K562 (cell line): ENCODE results near the gene SAMD11. TPM values are rescaled to one million over a fixed set of nuclear protein-coding genes. Genes with fewer than 3 reads are reported as not detected.

Experiments used
- CHD2 ChIP-seq: IDR thresholded peaks from 2 replicates; pipeline ENCODE4 v1.6.1; 2011; ENCODE audit warnings: low read depth, low read length
- CTCF ChIP-seq, 3 experiments: IDR thresholded peaks in 2 of 3; conservative IDR thresholded peaks in 1 of 3; 2 replicates each; pipeline ENCODE4 v1.5.1; 2011 to 2012; ENCODE audit warnings: low read length in 3 of 3, mild to moderate bottlenecking in 3 of 3, control low read depth in 2 of 3, improper control_type of control experiment in 1 of 3, inconsistent platforms in 1 of 3, low read depth in 1 of 3, mixed read lengths in 1 of 3, moderate library complexity in 1 of 3; ENCODE audit not compliant: insufficient read depth in 2 of 3
- FIP1L1 ChIP-seq: fragments of 200-400 bp; formaldehyde crosslinking; IDR thresholded peaks from 2 replicates; pipeline ENCODE4 v1.6.1; 2018; ENCODE audit warnings: mild to moderate bottlenecking, low read depth, low read length; ENCODE audit not compliant: poor library complexity, severe bottlenecking
- KDM5B ChIP-seq: fragments of 200-600 bp; sonication (generic); IDR thresholded peaks from 2 replicates; pipeline ENCODE4 v1.6.1; 2012; ENCODE audit warnings: low read depth, mild to moderate bottlenecking, moderate library complexity, low read length, control low read depth, inconsistent platforms; ENCODE audit not compliant: insufficient replicate concordance
- MCM2 ChIP-seq: fragments of 450-650 bp; IDR thresholded peaks from 2 replicates; pipeline ENCODE4 v1.6.1; 2017; ENCODE audit warnings: low read depth, mild to moderate bottlenecking
- MTA2 ChIP-seq: fragments of 450-650 bp; IDR thresholded peaks from 2 replicates; pipeline ENCODE4 v1.6.1; 2016; ENCODE audit warnings: low read depth
- SMARCA4 ChIP-seq: fragments of 450-650 bp; IDR thresholded peaks from 2 replicates; pipeline ENCODE4 v1.6.1; 2016
- SMARCE1 ChIP-seq: fragments of 450-650 bp; IDR thresholded peaks from 2 replicates; pipeline ENCODE4 v1.7.1; 2016; ENCODE audit warnings: mild to moderate bottlenecking
- ZBTB5 ChIP-seq: fragments of 450-650 bp; IDR thresholded peaks from 2 replicates; pipeline ENCODE4 v1.6.1; 2017; ENCODE audit warnings: antibody characterized with exemption
- ZC3H4 ChIP-seq: sonication (generic); formaldehyde crosslinking; IDR thresholded peaks from 2 replicates; pipeline ENCODE4 v1.9.0; 2021; ENCODE audit warnings: missing genetic modification reagents, borderline replicate concordance
- ZNF551 ChIP-seq: fragments of 250-450 bp; sonication (Bioruptor Pico); IDR thresholded peaks from 2 replicates; pipeline ENCODE4 v1.5.0; 2021; ENCODE audit warnings: mild to moderate bottlenecking, moderate library complexity
- ZZZ3 ChIP-seq: fragments of 450-650 bp; IDR thresholded peaks from 2 replicates; pipeline ENCODE4 v1.6.1; 2016; ENCODE audit warnings: antibody characterized with exemption, mild to moderate bottlenecking, moderate library complexity
- polyA plus RNA-seq, 8 experiments: library from polyadenylated mRNA; depleted of rRNA in 4 of 8; stranded (reverse) in 5 of 8; unstranded in 3 of 8; fragments of >200 nt; fragmentation: Nextera tagmentation in 2 of 8; fragmentation: Illumina TruSeq in 1 of 8; extraction: Ambion mirVana in 2 of 8; extraction: Trizol in 1 of 8; gene quantifications; 2 replicates each; pipeline versions ENCODE4 v1.2.1 to v1.2.3, GENCODE V29; 2011 to 2014; ENCODE audit warnings: inconsistent platforms in 1 of 8, missing spikeins in 1 of 8
- total RNA-seq, 7 experiments: library from RNA; depleted of rRNA in 6 of 7; stranded (reverse); fragments of >200 nt in 6 of 7; fragmentation: Illumina TruSeq in 2 of 7; extraction: Trizol in 2 of 7; gene quantifications; 2 replicates each; pipeline versions ENCODE4 v1.2.1 to v1.2.3, GENCODE V29; 2011 to 2021; ENCODE audit warnings: low replicate concordance in 1 of 7
- TF ChIP-seq, protein P1 (sequence below): fragments of 450-650 bp; IDR thresholded peaks from 2 replicates; pipeline ENCODE4 v1.7.0; 2016; ENCODE audit warnings: borderline replicate concordance
- TF ChIP-seq, protein P2 (sequence below), 2 experiments: IDR thresholded peaks; 2 replicates each; pipeline ENCODE4 v1.6.1; 2011; ENCODE audit warnings: borderline replicate concordance in 1 of 2, control low read depth in 1 of 2, low read depth in 1 of 2, low read length in 1 of 2, mild to moderate bottlenecking in 1 of 2, mixed read lengths in 1 of 2, moderate library complexity in 1 of 2; ENCODE audit not compliant: insufficient read depth in 1 of 2, insufficient read length in 1 of 2, poor library complexity in 1 of 2, severe bottlenecking in 1 of 2; ENCODE audit errors: extremely low read depth in 1 of 2
- TF ChIP-seq, protein P3 (sequence below), 2 experiments: fragments of 450-650 bp in 1 of 2; IDR thresholded peaks; 2 replicates each; pipeline ENCODE4 v1.6.1; 2011 to 2017; ENCODE audit warnings: low read depth in 2 of 2, antibody characterized with exemption in 1 of 2, borderline replicate concordance in 1 of 2, low read length in 1 of 2, mild to moderate bottlenecking in 1 of 2, mixed read lengths in 1 of 2; ENCODE audit not compliant: control insufficient read depth in 1 of 2

SAMD11 gene
- total and polyA plus RNA-seq, 9 of the 15 experiments (the other 6 are each of a cell fraction or from before 2014, with no cell fraction given) = 0.07 to 0.82 (median 0.11) TPM; not detected in 2

- TF ChIP-seq, protein P1, sequence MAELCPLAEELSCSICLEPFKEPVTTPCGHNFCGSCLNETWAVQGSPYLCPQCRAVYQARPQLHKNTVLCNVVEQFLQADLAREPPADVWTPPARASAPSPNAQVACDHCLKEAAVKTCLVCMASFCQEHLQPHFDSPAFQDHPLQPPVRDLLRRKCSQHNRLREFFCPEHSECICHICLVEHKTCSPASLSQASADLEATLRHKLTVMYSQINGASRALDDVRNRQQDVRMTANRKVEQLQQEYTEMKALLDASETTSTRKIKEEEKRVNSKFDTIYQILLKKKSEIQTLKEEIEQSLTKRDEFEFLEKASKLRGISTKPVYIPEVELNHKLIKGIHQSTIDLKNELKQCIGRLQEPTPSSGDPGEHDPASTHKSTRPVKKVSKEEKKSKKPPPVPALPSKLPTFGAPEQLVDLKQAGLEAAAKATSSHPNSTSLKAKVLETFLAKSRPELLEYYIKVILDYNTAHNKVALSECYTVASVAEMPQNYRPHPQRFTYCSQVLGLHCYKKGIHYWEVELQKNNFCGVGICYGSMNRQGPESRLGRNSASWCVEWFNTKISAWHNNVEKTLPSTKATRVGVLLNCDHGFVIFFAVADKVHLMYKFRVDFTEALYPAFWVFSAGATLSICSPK = no peak
- no peak for TF ChIP-seq ZZZ3
- no peak for TF ChIP-seq SMARCE1
- no peak for TF ChIP-seq ZNF551
- TF ChIP-seq ZBTB5 = no peak
- TF ChIP-seq FIP1L1 = peak; percentile 40
- no peak for TF ChIP-seq SMARCA4
- TF ChIP-seq KDM5B = peak; percentile 61
- TF ChIP-seq MTA2 = no peak
- no peak for TF ChIP-seq ZC3H4 (CRISPR knock-in tag)
- TF ChIP-seq MCM2 = no peak
- TF ChIP-seq, protein P2, sequence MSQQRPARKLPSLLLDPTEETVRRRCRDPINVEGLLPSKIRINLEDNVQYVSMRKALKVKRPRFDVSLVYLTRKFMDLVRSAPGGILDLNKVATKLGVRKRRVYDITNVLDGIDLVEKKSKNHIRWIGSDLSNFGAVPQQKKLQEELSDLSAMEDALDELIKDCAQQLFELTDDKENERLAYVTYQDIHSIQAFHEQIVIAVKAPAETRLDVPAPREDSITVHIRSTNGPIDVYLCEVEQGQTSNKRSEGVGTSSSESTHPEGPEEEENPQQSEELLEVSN (IDR thresholded peaks at IDR 0.05; ENCODE audit: borderline replicate concordance in 1 of 2, extremely low read depth in 1 of 2, insufficient read depth in 1 of 2, insufficient read length in 1 of 2, low read depth in 1 of 2, low read length in 1 of 2, poor library complexity in 1 of 2, severe bottlenecking in 1 of 2) = peak in 1 of 2 experiments; percentile 68
- TF ChIP-seq CHD2 = no peak
- TF ChIP-seq, protein P3, sequence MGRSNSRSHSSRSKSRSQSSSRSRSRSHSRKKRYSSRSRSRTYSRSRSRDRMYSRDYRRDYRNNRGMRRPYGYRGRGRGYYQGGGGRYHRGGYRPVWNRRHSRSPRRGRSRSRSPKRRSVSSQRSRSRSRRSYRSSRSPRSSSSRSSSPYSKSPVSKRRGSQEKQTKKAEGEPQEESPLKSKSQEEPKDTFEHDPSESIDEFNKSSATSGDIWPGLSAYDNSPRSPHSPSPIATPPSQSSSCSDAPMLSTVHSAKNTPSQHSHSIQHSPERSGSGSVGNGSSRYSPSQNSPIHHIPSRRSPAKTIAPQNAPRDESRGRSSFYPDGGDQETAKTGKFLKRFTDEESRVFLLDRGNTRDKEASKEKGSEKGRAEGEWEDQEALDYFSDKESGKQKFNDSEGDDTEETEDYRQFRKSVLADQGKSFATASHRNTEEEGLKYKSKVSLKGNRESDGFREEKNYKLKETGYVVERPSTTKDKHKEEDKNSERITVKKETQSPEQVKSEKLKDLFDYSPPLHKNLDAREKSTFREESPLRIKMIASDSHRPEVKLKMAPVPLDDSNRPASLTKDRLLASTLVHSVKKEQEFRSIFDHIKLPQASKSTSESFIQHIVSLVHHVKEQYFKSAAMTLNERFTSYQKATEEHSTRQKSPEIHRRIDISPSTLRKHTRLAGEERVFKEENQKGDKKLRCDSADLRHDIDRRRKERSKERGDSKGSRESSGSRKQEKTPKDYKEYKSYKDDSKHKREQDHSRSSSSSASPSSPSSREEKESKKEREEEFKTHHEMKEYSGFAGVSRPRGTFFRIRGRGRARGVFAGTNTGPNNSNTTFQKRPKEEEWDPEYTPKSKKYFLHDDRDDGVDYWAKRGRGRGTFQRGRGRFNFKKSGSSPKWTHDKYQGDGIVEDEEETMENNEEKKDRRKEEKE (IDR thresholded peaks at IDR 0.05; ENCODE audit: borderline replicate concordance in 1 of 2, control insufficient read depth in 1 of 2, low read depth in 2 of 2, low read length in 1 of 2) = no peak
- TF ChIP-seq CTCF (IDR thresholded peaks at IDR 0.05 in 2 of 3, conservative IDR thresholded peaks at IDR 0.05 in 1 of 3; ENCODE audit: insufficient read depth in 2 of 3, low read depth in 1 of 3, low read length in 3 of 3) = peak in 2 of 3 experiments; percentile 1 to 23; a peak in 1 of 6 replicates
Measured at GRCh38 chr1:924656-925560, 1.2 kb downstream of the SAMD11 start (continued).
